Adipose tissue (tissue), 3 donors: ENCODE data around the gene UBE2F. TPM values are rescaled to one million over a fixed set of nuclear protein-coding genes. Genes with fewer than 3 reads are reported as not detected.

ENCODE experiments used
- H3K27ac ChIP-seq: one replicate; pipeline ENCODE4 v1.5.1; 2013; ENCODE audit warnings: low read depth, low read length
- WGBS, 3 donors: extraction: QIAGEN DNeasy Blood & Tissue Kit; methylation state at CpG; one replicate each; pipeline ENCODE4 v1.1.7; 2013; 5-methylcytosine and 5-hydroxymethylcytosine counted together
- polyA plus RNA-seq, 3 donors: library from polyadenylated mRNA; stranded (reverse); fragments of 200-250 nt; gene quantifications; one replicate each; pipeline ENCODE4 v1.2.3, GENCODE V29; 2013
- donor health status: healthy with polysubstance abuse.
- donor health status: Bipolar disorder and iron deficiency.
- donor health status: healthy.

Gene UBE2F
- polyA plus RNA-seq, 3 donors = 46.8 to 72.0 (median 62.9) TPM

DNA sequence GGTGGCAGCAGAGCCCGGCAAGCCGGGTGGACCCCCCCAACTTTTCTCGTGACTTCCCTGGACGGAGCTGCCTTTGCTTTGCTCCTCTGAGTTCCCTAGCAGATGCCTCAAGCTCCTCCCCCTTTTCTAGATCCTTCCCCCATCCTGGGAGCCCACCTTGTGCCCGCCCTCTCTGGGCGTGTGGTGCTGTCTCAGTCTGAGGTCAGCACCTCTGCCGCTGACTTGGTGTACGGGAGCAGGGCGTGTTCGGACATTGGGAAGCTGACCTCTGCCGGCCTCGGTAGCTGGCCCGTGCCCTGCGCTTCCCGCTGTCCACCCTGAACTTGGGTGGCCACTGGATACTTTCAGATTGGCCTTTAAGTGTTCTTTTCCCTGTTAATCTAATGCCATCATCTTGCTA, 113.7 kb downstream of the UBE2F start:
- 97 to 99% (median 97%) methylated on average over 15 of the region's 15 CpGs for WGBS, 3 donors
- H3K27ac ChIP-seq = no peak overlapping the region

DNA sequence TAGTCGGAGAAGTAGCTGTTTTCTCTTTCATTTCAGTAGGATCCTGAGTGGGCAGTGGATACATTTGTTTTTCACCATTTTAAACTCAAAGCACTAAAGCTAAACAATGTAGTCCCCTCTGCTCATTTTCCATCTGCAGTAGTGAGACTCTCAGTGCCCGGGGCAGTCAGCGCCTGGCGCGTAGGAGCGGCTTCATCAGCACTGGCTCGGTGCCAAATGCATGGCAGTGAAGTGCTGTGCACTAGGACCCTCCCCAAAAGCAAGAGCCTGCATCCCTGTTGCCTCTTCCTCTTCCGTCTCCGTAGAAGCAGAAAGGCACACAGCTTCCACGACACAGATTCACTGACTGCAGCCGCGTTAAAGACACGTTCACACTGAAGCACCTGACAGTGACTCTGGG, 114.3 kb downstream of the UBE2F start:
- H3K27ac ChIP-seq = no peak overlapping the region
- 90 to 93% (median 93%) methylated on average over 13 of the region's 13 CpGs for WGBS, 3 donors

DNA sequence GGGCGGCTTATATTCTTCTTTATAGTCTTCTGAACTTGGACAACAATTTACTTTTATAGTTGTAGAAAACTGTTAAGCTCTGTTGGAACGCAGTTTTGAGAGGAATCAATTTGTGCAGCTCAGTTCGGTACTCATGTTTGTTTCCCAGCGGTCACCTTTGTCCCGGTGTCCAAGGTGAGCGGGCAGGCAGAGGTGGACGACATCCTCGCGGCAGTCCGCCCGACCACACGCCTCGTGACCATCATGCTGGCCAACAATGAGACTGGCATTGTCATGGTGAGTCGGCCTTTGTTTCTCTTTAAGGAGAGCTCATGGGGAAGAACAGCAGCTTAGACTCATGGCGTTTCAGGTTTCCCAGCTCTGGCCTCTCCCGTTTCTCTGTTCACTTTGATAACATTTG, 114.7 kb downstream of the UBE2F start:
- 95 to 97% (median 95%) methylated on average over 16 of the region's 16 CpGs for WGBS, 3 donors

DNA sequence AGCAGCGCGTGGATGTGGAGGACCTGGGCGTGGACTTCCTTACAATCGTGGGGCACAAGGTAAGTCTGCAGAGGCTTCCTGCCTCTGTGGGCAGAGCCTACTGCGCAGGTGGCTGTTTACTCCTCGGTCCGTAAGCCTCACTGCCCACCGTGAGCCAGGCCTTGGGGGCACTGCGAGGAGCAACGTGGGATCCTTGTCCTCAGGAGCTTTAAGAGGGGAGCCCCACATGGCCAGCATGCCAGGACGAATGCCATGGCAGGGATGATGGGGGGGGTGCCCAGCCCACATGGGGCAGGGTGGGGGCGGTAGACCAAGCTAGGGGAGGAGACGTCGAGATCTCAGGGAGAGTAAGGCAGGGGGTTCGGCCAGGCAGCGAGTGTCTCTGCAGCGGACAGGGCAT, 115.3 kb downstream of the UBE2F start:
- H3K27ac ChIP-seq = no peak overlapping the region
- WGBS, 3 donors = 92 to 95% (median 95%) methylated on average over 17 of the region's 17 CpGs

More for the DNA sequence above, 114.7 kb downstream of the UBE2F start:
- H3K27ac ChIP-seq = no peak overlapping the region

DNA sequence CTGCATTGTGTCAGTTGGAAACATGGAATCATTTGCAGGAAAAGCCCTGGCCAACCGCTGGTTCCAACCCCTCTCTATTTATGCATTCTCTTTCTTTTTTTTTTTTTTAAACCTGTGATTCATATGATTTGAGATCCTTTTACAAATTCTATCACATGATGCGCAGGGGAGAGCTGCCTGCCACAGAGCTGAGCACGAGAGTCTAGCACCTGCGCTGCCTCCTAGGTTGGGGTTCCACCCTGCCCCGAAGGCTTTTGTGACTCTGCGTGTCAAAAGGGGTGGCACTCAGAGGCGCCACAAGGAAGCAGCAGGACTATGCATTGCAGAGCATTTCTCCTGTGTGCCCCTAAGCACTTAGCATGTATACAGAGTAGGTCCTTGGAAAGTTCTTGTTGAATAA, 116.0 kb downstream of the UBE2F start:
- no peak overlapping the region for H3K27ac ChIP-seq
- WGBS, 3 donors = 91 to 96% (median 96%) methylated on average over 7 of the region's 7 CpGs

DNA sequence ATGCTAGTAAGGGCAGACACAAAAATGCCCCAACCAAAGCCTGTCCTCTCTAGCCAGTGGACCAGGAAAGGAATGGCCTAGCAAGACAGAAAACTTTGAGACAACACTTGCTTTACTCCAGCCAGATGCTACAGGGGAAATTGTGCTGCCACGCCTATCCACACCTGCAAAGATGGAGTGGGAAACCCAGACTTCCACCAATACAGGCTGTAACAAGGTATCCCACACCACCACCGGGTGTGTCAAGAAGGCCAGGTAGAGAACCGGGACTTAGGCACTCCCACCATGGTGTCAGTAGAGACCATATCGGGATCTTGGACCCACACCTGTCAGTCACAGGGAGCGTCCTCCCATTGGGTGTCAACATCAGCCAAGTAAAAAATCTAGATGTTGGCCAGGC, 117.1 kb downstream of the UBE2F start:
- H3K27ac ChIP-seq = no peak overlapping the region
- 85 to 98% (median 96%) methylated on average over 5 of the region's 5 CpGs for WGBS, 3 donors

DNA sequence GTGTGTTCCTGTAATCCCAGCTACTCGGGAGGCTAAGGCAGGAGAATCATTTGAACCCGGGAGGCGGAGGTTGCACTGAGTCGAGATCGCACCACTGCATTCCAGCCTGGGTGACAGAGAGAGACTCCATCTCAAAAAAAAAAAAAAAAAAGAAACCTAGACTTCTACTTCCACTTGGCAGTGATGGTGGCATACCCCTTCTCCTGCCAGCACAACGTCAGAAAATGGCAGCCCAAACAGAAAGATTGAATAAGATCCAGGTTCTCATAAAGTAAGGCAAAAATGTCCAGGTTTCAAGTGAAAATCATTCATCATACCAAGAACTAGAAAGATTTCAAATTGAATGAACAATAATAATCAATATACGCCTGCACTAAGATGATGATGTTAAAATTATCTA, 117.9 kb downstream of the UBE2F start:
- WGBS, 3 donors = 92 to 93% (median 93%) methylated on average over 7 of the region's 7 CpGs
- no peak overlapping the region for H3K27ac ChIP-seq

DNA sequence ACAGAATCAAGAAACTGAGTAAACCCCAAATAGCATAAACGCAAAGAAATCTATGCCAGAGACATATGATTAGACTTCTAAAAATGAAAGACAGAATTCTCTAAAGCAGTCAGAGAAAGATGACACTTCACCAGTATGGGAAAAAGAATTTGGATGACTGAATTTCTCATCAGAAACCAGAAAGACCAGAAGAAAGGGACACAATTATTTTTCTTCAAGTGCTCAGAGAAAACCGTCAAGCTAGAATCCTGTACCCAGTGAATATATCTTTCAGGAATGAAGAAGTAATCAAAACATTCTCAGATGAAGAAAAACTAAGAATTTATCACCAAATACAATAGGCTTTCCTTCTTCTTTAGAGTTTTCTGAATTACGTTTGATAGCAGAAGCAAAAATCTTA, 119.1 kb downstream of the UBE2F start:
- WGBS, 3 donors = 97 to 98% (median 97%) methylated on average over 3 of the region's 3 CpGs

DNA sequence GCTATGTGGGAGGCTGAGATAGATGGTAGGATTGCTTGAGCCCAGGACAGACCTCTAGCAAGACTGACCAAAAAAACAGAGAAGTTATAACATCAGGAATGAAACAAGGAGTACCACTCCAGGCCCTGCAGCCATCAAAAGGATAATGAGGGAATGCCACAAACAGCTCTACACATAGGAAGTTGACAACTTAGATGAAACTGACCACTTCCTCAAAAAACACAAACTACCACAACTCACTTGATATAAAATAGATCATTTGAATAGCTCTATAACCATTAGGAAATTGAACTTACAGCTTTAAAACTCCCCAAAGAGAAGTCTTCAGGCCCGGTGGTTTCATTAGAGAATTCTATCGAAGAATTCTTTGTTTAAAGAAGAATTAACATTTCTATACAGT, 120.4 kb downstream of the UBE2F start:
- H3K27ac ChIP-seq = no peak overlapping the region
- WGBS, 3 donors = 67 to 97% (median 79%) methylated on average over 2 of the region's 2 CpGs

More for the DNA sequence above, 119.1 kb downstream of the UBE2F start:
- no peak overlapping the region for H3K27ac ChIP-seq

DNA sequence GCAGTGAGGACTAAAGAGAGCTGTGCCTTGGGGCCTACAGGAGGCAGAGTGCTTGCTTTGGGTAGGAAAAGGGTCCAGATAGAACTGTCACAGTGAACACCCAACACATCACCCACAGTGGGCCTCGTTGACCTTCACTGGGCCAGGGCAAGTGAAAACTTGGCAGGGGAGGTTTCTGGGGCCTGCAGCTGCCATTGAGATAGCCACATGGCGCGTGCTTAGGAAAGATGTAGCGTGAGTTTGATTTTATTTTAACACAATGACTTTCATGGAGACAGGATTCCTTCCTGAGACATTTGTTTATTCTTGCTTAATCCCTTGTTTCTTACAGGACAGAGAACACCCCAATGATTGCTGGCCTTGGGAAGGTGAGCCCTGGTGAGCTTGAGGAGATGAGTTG, 124.1 kb downstream of the UBE2F start:
- WGBS, 3 donors = 83 to 93% (median 89%) methylated on average over 4 of the region's 4 CpGs
- H3K27ac ChIP-seq = no peak overlapping the region

DNA sequence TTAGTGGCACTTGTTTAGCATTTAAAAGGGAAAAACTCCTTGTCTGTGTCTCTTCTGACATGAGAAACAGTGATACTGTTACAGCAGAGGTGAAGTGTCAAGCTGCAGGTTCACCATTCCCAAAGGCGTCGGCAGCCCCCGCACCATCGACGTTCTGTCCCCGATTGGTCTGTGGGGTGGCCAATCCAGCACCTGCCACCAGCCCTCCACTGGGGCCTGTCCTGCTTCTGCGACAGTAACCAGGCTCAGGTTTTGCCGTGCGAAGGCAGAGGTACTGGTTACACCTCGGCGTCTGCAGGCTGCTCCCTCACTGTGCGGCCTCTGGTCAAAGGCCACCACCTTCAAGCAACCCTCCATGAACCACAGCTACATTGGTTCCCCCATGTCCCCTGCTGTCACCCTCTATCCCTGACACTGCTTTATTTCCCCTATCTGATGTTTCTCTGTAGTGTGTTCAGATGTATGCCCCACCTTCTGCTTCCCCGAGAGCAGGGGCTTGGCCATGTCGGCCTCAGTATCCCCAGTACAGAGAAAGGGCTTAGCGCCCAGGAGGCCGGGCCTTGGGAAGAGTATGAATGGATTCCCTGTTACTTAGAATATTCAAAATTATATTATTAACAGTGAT, 124.7 kb downstream of the UBE2F start:
- H3K27ac ChIP-seq = no peak overlapping the region
- WGBS, 3 donors = 91 to 94% (median 93%) methylated on average over 16 of the region's 16 CpGs

Other genes starting within 250 kb of the UBE2F start
- 1 to 10 TPM in 1 of 3 donors, under 1 TPM in 2; 0.12 to 1.7 (median 0.34) TPM for gene RBM44, start 168.2 kb upstream of the UBE2F start, polyA plus RNA-seq
- 100 to 1,000 TPM in 1 of 3 donors, 1 to 10 TPM in 2; 6.3 to 103 (median 7.3) TPM for gene RAMP1, start 107.4 kb upstream of the UBE2F start, polyA plus RNA-seq
- gene SCLY, start 94.0 kb downstream of the UBE2F start, polyA plus RNA-seq = 10 to 100 TPM in 2 of 3 donors, 1 to 10 TPM in 1; 8.0 to 13.6 (median 11.5) TPM
- under 1 TPM; 0.04 to 0.67 (median 0.06) TPM for gene ESPNL, start 133.3 kb downstream of the UBE2F start, polyA plus RNA-seq
- 1 to 10 TPM in 2 of 3 donors, under 1 TPM in 1; 0.22 to 2.5 (median 1.0) TPM for gene KLHL30, start 171.7 kb downstream of the UBE2F start, polyA plus RNA-seq
- 1 to 10 TPM in 1 of 3 donors, under 1 TPM in 1, not detected in 1; 0.41 to 2.1 TPM for gene ERFE, start 192.0 kb downstream of the UBE2F start, polyA plus RNA-seq
- gene ILKAP, start 236.7 kb downstream of the UBE2F start, polyA plus RNA-seq = 10 to 100 TPM; 25.7 to 39.0 (median 30.7) TPM